ENCODE measurements around the gene ABCA4.

The ABCA4 gene

DNA sequence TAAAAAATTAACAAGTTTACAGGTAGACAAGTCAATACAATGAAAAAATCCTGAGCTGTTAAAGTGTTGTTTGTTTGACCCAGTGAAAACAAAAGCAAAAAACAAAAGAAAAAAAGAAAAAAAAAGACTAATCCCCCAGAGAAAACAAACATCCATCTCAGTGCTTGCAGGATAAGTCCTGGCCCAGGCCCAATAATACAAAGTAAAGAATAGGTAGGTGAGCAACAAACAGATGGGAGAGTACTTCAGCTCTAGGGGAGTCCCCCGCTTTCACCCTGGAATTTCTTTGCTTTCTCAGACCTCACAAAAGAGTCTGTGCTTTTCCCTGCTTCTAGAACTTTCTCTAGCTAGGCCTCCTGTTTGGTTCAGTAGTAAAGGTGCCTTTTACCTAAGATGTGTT is 70.3 kb downstream of the ABCA4 start:
- DNase-seq (ENCODE audit: low read depth), result no peak

DNA sequence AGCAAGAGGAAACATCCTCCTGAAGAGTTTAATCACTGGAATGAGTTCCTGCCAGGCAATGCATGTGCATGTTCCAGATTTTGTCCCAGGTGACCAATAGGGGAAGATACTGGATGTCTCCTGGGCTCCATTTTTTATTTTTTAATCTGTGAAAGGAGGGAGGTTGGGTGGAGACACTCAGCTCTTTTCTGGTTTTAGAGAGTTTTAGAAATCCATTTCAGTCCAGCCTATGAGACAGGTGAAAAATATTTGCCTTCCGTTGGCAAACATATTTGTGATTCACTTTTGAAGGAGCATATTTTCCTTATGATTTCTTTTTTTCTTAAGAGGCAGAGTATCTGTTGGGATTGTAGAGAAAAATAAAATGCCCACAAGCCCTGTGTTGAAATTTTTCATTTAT is 70.7 kb downstream of the ABCA4 start:
- no peak for DNase-seq (ENCODE audit: low read depth)

DNA sequence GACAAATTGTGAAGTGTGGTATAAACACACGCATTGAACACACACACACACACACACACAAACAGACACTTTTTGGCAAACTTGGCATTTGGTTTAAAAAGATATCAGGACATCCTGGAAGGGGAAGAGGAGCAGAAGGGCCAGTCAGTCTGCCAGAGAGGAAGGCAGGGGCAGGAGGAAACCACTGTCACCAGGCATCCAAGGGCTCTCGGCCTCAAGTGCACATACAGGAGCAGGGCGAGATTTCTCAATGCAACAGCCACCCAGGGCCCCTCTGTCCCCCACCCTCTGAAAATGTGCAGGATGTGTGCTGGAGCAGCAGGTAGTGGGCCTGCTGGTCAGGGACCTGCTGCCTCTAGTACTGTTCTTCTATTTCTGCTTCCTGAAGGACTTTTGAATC is 71.2 kb downstream of the ABCA4 start:
- DNase-seq (ENCODE audit: low read depth), result no peak

DNA sequence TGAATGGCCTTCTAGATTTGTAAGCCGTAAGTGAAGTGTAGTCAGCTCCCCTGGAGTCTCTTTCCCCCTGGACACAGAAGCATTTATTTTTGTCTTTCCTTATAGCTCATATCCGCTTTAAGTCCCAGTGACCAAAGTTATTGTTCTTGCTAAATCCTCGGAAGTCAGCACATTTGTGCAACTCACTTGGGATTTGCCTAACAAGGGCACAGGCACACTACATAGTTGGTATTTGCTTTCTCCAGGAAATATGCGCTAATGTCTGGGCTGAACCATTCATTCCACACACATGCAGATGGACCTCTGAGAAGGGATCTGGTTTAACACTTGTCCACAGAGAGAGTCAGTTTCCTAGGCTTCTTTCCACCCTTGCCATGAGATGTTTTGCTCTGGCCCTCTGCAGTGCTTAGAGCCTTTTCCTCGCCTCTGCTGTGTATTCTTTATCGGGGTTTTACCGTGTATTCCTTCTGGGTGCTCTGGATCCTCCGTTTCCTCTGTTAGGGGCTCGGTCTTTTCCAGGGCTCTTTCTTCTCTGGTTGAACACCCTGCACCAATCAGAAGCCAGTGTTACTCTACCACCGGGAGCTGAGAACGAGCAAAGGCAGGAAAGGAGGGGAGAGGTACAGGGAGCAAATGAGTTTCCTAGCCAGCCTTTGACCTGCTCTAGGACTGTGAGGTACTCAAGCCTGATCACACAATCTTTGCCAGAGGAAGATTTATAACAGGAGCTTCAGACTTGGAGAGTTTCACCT is 72.4 kb downstream of the ABCA4 start:
- DNase-seq (ENCODE audit: low read depth), result no peak

DNA sequence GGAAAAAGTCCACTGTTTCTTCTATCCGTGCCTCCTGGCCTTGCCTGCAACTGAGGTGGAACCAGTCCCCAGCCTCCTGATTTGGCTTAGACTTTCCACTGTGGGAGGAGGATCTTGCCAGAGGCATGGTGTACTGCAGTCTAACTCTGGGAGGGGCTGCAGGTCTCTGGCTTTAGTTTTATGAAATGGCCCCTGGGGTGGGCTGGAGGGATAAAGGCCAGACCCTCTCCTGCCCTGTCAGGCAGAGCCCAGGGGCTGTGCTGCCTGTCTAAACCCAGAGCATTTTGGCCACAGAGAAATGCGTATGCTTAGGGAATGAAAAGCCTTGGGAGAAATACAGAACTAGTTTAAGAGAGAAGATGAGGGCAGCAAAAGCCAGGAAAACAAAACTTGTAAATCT is 73.0 kb downstream of the ABCA4 start:
- no peak for DNase-seq (ENCODE audit: low read depth)

DNA sequence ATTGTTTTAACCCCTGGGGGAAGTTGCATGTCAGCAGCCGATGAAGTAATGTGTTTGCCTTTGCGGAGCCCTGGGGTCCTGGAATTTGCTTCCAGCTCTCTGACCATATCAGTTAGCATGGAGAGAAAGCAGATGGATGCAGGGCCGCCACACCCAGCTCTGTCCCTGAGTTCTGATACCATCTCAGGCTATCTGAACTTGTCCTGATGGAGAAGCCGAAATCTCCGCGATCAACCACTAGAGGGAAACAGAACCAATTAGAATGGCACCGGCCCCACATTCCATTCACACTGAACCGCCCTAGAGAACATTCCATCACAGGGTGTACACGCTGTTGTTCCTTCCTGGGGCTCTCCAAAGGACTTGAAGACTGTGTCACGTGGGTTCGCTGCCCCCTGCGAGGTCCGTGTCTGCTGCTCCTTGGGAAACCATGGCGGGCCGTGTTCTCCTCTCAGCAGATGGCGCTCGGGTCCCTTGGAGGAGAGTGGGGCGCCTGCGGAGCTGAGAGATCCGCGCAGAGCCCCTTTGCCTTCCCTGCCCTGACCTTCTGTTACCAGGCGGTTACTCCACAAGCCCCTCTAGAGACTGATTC is 75.4 kb downstream of the ABCA4 start:
- DNase-seq (ENCODE audit: low read depth), result no peak

DNA sequence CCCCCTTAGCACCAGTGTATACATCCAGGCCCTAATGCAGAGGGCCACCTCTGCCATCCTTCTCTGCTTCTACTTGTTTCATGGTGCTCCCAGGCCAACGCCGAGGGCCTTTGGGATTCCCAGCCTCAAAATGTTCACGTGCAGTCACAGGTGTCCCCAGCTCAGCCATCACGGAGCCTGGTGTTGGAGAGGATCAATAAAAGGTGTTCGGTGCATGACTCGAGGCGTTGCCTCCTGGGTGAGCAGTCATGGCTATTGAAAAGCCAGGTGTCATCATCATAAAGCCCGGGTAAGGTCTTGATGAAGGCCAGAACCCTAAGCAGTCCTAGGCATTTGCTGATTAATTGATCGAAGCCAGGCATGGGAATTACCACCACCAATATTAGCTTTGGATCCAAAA is 76.1 kb downstream of the ABCA4 start:
- no peak for DNase-seq (ENCODE audit: low read depth)

DNA sequence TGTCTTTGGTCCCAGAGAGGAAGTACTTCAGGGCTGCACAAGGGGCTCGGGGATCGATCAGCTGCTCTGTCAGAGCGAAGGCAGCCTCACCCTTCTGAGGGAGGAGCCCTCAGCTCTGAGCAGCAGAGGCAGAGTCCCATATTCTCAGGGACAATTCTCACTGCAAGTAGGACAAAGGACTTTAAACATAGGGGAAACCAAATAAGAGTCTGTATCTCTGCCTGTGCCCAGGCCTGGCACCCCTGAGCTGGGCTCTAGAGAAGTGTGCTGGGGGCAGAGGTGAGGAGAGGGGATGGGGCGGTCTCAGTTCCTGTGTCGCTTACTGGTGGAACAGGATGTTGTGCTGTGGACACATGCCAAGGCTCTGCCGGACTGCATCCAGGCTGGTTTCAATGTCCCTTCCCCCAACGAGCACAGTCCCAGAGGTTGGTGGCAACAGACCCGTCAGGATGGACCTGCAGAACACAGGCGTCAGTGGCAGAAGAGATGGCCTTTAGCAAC is 76.6 kb downstream of the ABCA4 start:
- no peak for DNase-seq (ENCODE audit: low read depth)

DNA sequence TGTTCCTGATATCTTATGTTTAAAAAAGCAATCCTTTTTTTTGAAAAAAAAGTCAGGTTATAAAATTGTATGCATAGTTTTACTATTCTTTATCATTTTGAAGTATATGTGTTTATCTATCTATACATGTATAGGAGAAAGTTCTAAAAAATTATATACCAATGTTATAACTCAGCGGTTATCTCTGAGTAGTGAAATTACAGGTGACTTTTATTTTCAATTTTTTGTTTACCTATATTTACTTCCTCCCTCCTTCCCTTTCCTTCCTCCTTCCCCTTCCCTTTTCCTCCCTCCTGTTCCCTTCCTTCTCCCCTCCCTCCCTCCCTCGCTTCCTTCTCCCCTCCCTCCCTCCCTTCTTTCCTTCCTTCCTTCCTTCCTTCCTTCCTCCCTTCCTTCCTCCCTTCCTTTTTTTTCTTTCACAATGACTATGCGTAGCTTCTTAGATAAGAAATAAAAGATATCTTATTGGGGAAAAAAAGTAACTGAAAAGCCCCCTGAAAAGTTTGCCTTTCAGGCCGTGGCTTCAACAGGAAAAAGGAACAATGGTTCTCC is 77.1 kb downstream of the ABCA4 start:
- no peak for DNase-seq (ENCODE audit: low read depth)

DNA sequence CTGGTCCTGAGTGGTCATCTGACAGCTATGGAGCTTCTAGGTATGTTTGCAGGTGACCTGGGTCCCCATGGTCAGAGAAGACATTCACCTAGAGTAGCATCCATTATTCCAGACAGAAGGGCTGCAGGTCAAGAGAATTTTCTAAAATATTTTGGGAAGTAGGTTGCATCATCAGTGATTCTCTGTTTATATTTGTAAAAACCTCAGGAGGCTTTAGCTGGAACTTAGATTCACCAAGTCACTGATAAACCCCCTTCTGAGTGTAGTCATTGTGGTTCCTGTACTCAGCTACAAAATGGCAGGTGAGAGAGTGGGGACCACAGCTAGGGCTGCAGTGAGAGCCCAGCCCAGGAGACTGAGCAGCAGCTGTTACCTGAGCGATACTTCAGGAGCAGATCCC is 78.6 kb downstream of the ABCA4 start:
- no peak for DNase-seq (ENCODE audit: low read depth)

DNA sequence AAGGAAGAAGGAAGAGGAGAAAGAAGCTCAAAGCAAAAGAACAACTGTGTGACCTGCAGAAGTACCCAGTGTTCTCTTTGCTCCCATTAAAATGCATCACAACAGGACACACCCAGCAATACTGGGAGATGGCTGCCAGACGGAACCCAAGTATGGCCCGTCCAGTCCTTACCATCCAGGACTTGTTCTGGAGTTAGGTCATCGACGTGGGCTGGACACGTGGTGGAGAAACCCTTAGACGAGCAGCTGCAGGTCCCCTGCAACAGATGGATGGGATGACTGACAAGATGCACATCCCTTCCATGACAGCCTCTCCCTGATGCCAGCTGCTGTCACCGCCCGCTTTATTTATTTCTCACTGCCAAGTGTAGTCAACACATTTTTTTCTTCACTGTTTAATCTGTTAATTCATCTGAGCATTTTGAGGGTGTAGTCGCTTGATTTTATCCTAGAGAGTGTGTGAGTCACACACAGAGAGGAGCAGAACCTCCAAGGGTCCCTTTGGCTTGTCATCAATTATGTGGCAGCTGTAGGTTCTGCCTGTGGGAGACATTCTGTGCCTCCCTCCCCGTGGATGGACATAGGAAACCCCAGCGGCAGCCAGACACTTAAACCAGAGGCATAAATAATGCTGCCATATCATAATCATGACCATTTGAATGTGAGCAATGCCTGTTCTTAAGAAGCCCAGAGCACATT is 80.9 kb downstream of the ABCA4 start:
- DNase-seq (ENCODE audit: low read depth), result no peak

DNA sequence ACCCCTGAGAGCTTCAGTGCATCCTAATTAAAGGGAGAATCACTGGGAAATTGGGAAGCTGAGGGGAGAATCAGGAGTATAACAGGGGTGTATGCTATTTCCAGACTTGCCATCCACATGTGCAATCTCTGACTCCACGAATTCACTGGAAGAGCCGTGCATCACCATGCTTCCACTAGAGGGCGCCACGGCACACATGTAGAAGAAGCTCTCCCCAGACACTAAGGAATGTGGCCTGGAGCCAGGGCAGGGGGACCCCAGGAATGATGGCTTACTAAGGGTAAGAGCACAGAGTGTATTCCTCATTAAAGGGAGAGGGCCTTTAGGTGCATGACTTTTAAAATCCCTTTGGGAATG is 81.5 kb downstream of the ABCA4 start:
- no peak for DNase-seq (ENCODE audit: low read depth)

DNA sequence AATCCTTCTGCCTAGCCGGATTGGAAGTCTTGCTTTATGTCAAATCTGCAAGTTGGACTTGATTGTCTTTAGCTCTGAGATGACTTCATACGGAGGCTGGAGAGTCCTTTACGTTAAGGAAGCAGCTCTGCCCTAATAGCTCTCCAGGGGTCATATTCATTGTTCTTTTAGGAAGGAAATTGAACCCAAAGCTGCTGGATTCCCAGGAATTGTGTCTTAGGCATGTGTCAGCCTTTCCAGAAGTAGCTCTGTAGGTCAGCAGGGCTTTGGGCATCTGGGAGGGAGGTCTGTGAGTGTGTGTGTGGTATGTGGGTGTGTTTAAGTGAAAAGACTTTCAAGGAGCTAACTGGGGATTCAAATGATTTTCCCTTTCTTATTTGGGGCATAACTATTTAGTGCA is 82.4 kb downstream of the ABCA4 start:
- DNase-seq (ENCODE audit: low read depth), result no peak

DNA sequence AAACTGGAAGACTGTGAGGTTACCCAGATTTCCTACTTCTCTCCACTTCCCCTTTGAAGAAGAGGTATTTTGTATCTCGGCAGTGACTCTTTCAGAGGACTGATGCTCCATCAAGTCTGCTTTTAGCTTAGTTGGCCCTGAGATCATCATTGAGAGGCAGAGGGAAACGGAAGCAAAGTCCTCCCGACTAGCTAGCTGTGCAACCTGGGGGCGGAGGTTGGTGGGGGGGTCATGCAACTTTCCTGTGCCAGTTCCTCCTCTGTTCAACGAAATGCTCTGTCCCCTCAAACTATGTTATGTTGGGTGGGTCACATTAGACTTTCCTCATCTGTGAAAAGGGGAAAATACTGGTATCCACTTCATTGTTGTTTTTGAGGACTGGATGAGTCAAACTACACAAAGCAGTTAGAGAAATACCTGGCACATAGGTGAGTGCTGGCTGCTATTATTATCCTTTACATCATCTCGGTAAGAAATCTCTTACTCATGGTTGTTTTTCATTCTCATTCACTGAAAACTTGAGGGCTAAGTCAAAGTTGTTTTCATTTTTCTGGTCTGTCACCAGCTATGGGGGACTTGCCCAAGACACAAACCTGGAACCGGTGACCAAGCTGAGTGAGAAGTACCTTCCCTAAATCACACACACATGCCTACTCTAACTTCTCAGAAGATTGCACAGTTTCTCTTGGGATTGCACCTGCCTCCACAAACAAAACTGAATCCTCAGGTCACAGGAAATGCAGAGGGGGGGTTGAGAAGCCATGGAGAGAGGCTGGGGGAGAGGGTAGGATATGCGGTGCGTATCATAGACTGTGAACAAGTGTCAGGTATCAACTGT is 83.3 kb downstream of the ABCA4 start:
- DNase-seq (ENCODE audit: low read depth), result no peak

DNA sequence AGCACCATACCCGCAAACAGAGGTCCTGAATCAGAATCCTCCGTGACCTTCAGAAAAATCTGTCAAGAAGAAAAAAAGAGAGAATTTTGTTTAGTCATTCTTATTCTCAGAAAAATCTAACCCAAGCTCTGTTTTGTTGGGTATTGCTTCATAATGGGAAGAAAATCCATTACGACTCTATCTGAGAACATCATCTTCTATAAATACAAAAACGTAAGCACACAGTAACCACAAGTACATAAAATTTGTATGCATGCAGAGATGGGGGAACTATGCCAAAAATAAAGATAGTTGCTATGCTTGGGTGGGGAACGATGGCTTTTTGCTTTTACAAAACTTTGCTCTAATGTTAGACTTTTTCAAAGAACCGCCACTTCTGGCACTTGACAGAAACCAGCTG is 84.2 kb downstream of the ABCA4 start:
- no peak for DNase-seq (ENCODE audit: low read depth)

DNA sequence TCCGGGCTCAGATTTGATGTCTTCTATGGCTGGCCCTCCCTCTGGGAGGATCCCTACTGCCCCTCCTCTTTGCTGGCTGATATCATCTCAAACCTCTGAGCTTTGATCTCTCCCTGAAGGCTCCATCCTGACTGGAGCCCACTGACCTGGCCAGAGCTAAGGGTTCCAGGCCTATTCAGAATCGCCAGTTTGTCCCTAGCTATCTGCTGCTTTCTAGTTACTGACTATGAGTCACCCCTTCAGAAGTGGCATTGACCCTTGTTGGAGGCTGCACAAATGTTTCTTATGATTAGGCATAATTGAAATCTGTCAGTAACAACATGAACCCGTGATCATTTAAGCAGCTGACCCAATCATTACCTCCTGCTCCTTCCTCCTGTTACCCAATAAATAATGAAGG is 87.1 kb downstream of the ABCA4 start:
- DNase-seq (ENCODE audit: low read depth), result no peak

DNA sequence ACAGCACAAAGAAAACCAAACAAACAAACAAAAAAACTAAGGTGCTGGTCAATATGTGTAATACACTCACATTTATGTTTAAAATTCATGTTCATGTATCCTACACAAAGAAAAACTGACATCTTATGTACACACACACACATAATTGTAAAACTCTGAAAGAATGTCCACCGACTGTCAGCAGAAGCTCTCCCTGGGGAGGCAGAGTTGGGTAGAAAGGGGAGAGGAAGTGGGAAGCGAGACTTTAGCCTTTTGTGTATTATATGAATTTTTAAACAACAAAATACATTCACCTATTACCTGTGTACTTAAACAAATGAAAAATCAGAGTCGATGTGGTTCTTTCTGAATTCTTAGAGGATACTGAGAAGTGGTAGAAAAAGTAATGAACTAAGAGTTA is 88.3 kb downstream of the ABCA4 start:
- DNase-seq (ENCODE audit: low read depth), result no peak

DNA sequence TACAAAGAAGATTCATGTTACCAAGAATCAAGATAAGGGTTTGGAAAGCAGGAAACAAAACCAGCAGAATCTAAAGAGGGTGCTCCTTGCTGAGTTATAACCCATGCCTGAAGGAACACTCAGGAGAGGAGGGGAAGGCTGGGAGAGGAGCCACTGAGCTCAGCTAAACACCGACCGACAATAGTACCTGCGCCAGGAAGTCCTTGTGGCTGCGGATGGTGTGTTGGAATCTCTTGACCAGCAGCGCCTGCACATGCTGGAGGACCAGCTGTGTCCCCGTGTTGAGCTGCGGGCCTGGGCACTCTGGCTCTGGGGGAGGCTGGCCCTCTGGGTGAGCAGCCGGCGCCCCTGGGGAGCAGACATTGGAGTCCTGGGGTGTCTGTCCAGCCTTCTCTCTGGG is 89.4 kb downstream of the ABCA4 start:
- DNase-seq (ENCODE audit: low read depth), result no peak

DNA sequence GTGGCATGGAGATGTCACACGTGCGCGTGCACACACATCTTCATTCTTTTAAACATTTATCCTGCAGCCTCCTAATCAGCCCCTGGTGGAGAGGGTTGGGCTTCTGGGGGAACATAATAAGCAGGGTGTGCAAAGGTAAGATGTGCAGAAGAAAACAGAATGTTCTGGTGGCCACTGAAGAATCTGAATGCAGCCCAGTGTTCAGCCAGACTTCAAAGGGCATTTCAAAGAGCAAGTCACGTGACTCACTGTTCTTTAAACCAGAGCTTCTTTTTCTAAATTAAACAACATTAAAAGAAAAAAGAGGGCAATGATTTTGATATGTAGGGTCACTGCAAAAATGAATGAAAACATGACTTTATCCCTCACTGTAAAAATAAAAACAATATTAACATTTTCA is 89.8 kb downstream of the ABCA4 start:
- no peak for DNase-seq (ENCODE audit: low read depth)

DNA sequence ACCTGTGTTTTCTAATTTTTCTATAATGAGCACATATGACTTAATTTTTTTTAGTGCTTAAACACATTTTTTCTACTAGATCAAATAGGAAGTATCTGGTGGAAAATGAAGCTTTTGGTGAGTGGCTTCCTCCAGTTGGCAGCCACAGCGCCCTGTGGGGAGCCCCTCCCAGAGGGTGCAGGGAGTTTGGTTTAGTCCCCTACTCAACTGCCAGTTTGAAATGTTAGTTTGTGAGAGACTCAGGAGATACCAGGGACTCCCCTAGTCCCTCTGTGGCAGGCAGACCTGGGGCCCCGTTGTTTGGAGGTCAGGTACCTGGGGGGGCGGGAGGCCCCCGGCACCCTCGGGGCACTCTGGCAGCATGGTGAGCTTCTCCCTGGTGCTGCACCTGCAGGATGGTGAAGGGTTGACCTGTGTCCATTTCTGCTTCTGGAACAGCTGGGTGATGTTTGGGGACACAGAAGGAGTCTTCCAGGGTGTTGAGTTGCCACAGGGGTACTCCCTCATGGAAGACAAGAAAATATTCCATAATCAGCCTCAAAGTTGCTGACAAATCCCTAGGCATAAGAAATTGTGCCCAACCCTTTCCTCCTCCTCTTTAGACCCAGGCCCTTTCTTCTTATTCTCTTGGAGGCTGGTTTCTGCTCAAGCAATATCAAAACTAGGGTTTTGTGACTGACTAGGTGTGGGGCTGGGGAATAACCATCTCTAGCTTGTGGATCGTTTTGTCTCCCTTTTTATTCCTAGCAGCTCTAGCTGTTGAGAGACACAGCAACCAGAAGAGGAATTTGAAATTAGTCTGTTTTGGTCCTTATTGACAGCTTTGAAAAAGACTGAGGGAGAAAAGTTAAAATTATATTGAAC is 91.6 kb downstream of the ABCA4 start:
- no peak for DNase-seq (ENCODE audit: low read depth)

Measured in stimulated activated CD8-positive, alpha-beta memory T cell treated with anti-CD3 and anti-CD28 coated beads, Interleukin-12 subunit alpha, Interleukin-12 subunit beta, amount 100 ng/mL, for 1 hour (primary cell).